ENCODE data around the gene FHOD1. TPM values are rescaled to one million over a fixed set of nuclear protein-coding genes. Genes with fewer than 3 reads are reported as not detected.

Gene FHOD1
- total and polyA plus RNA-seq, 2 of the 13 experiments (the other 11 are each of a cell fraction or from before 2014, with no cell fraction given): 20.0 to 20.8 TPM

DNA sequence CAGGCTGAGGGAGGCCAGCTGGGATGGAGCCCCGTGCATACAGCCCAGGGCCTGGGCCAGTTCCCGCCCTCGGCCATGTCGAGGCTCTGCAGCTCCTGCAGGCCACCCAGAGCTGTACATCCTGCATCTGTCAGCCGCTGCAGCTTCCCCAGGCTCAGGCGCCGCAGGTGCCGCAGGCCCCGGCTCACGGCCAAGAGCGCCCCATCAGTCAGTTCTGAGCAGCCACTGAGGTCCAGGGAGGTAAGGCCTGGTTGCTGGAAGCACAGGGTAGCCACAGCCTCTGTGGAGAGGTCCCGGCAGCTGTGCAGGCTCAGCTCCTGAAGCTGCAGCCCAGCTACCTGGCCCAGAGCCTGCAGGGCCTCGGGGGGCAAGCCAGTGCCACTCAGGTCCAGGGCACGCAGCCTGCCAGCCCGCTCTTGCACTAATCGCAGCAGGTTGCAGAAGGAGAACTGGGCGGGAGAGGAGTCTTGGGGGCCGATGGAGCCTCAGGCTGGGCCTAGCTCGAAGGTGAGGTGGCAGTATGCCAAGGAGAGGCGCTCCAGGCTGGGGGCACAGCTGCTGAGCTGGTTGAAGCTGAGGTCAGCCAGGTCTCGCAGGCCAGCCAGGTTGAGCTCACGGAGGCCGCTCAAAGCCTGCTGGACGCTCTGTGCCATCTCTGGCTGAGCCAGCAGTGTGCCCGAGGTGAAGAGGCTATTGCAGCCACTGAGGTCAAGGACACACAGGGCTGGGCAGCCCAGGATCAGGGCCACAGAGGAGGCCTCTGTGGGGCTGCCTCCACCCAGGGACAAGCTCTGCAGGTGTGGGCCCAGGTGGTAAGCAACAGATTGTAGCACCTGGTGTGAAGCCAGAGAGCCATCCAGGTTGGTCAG, 37.0 kb downstream of the FHOD1 start (continued):
- peak; percentile 14; the same call in 1 of the 2 replicates for TF ChIP-seq ZBTB33 (CRISPR knock-in tag; IDR thresholded peaks at IDR 0.05)
- TF ChIP-seq PTBP1 (IDR thresholded peaks at IDR 0.05; ENCODE audit: low read depth, low read length, poor library complexity, severe bottlenecking): peak; percentile 17
- no peak for TF ChIP-seq MAF1 (CRISPR knock-in tag; IDR thresholded peaks at IDR 0.05; ENCODE audit: borderline replicate concordance)
- TF ChIP-seq ZNF225 (CRISPR knock-in tag; IDR thresholded peaks at IDR 0.05): no peak; the same call in 1 of the 2 replicates
- no peak for TF ChIP-seq ZNF75D (CRISPR knock-in tag; IDR thresholded peaks at IDR 0.05; ENCODE audit: borderline replicate concordance)
- TF ChIP-seq, protein P1, sequence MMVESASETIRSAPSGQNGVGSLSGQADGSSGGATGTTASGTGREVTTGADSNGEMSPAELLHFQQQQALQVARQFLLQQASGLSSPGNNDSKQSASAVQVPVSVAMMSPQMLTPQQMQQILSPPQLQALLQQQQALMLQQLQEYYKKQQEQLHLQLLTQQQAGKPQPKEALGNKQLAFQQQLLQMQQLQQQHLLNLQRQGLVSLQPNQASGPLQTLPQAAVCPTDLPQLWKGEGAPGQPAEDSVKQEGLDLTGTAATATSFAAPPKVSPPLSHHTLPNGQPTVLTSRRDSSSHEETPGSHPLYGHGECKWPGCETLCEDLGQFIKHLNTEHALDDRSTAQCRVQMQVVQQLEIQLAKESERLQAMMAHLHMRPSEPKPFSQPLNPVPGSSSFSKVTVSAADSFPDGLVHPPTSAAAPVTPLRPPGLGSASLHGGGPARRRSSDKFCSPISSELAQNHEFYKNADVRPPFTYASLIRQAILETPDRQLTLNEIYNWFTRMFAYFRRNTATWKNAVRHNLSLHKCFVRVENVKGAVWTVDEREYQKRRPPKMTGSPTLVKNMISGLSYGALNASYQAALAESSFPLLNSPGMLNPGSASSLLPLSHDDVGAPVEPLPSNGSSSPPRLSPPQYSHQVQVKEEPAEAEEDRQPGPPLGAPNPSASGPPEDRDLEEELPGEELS (CRISPR knock-in tag; IDR thresholded peaks at IDR 0.05): no peak
- TF ChIP-seq RFXANK (CRISPR knock-in tag; IDR thresholded peaks at IDR 0.05): no peak
- no peak for TF ChIP-seq NR2C2 (CRISPR knock-in tag; IDR thresholded peaks at IDR 0.05; ENCODE audit: borderline replicate concordance)
- no peak for TF ChIP-seq ZNF713 (CRISPR knock-in tag; IDR thresholded peaks at IDR 0.05)
- no peak for TF ChIP-seq ZNF256 (CRISPR knock-in tag; conservative IDR thresholded peaks at IDR 0.05)
- TF ChIP-seq ZNF558 (CRISPR knock-in tag; IDR thresholded peaks at IDR 0.05; ENCODE audit: borderline replicate concordance): no peak
- TF ChIP-seq ZNF839 (CRISPR knock-in tag; IDR thresholded peaks at IDR 0.05; ENCODE audit: borderline replicate concordance): peak; percentile 19; the same call in 1 of the 2 replicates
- TF ChIP-seq TSC22D2 (CRISPR knock-in tag; IDR thresholded peaks at IDR 0.05; ENCODE audit: borderline replicate concordance): no peak
- TF ChIP-seq FOXA3 (CRISPR knock-in tag; IDR thresholded peaks at IDR 0.05): no peak
- TF ChIP-seq SAFB2 (CRISPR knock-in tag; IDR thresholded peaks at IDR 0.05; ENCODE audit: borderline replicate concordance, low read depth): peak; percentile 54; the same call in 1 of the 2 replicates
- TF ChIP-seq, protein P2, sequence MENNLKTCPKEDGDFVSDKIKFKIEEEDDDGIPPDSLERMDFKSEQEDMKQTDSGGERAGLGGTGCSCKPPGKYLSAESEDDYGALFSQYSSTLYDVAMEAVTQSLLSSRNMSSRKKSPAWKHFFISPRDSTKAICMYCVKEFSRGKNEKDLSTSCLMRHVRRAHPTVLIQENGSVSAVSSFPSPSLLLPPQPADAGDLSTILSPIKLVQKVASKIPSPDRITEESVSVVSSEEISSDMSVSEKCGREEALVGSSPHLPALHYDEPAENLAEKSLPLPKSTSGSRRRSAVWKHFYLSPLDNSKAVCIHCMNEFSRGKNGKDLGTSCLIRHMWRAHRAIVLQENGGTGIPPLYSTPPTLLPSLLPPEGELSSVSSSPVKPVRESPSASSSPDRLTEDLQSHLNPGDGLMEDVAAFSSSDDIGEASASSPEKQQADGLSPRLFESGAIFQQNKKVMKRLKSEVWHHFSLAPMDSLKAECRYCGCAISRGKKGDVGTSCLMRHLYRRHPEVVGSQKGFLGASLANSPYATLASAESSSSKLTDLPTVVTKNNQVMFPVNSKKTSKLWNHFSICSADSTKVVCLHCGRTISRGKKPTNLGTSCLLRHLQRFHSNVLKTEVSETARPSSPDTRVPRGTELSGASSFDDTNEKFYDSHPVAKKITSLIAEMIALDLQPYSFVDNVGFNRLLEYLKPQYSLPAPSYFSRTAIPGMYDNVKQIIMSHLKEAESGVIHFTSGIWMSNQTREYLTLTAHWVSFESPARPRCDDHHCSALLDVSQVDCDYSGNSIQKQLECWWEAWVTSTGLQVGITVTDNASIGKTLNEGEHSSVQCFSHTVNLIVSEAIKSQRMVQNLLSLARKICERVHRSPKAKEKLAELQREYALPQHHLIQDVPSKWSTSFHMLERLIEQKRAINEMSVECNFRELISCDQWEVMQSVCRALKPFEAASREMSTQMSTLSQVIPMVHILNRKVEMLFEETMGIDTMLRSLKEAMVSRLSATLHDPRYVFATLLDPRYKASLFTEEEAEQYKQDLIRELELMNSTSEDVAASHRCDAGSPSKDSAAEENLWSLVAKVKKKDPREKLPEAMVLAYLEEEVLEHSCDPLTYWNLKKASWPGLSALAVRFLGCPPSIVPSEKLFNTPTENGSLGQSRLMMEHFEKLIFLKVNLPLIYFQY (CRISPR knock-in tag; IDR thresholded peaks at IDR 0.05; ENCODE audit: borderline replicate concordance): no peak
- TF ChIP-seq ZNF484 (CRISPR knock-in tag; IDR thresholded peaks at IDR 0.05; ENCODE audit: borderline replicate concordance, low read depth): no peak
- TF ChIP-seq PRMT3 (CRISPR knock-in tag; IDR thresholded peaks at IDR 0.05; ENCODE audit: borderline replicate concordance, low read depth): no peak
- no peak for TF ChIP-seq CHD2 (IDR thresholded peaks at IDR 0.05; ENCODE audit: low read depth, low read length)
